Fibroblast of villous mesenchyme (primary cell): ENCODE data around the gene YY2. TPM values are rescaled to one million over a fixed set of nuclear protein-coding genes. Genes with fewer than 3 reads are reported as not detected.
"Not testable (repeated sequence)": the region's sequence is repeated elsewhere in the genome, so short reads cannot be mapped to it uniquely, and the experiment has no call there.

Experiments used
- DNase-seq: peaks from one replicate; pipeline ENCODE4 v3.0.0-alpha.2; 2010; ENCODE audit warnings: low read depth
- H3K4me3 ChIP-seq: 2 replicates; pipeline ENCODE4 v1.5.1; 2011; ENCODE audit warnings: low read depth, mild to moderate bottlenecking, low read length
- CTCF ChIP-seq: IDR thresholded peaks from 2 replicates; pipeline ENCODE4 v1.5.1; 2012; ENCODE audit warnings: low read depth, mild to moderate bottlenecking, low read length; ENCODE audit not compliant: insufficient read depth
- total RNA-seq: library from RNA; depleted of rRNA; stranded (reverse); fragments of >200 nt; gene quantifications from 2 replicates; pipeline ENCODE4 v1.2.3, GENCODE V29; 2012

Gene YY2
- total RNA-seq, 1 donor, result 1.7 TPM

- no peak for TF ChIP-seq CTCF
- H3K4me3 ChIP-seq, result no peak overlapping the region
- no peak for DNase-seq
Measured at GRCh38 chrX:21870494-21870893, 14.7 kb downstream of the YY2 start.

GRCh38 chrX:21873063-21873775 is 17.4 kb downstream of the YY2 start:
- DNase-seq, result no peak
- no peak for TF ChIP-seq CTCF
- no peak overlapping the region for H3K4me3 ChIP-seq

- H3K4me3 ChIP-seq, DNase-seq: not testable (repeated sequence)
Measured at GRCh38 chrX:21874182-21874581, 18.4 kb downstream of the YY2 start.

- DNase-seq, result no peak
- no peak overlapping the region for H3K4me3 ChIP-seq
- no peak for TF ChIP-seq CTCF
Measured at GRCh38 chrX:21875013-21875412, 19.2 kb downstream of the YY2 start.

GRCh38 chrX:21881881-21882574 is 26.2 kb downstream of the YY2 start:
- no peak overlapping the region for H3K4me3 ChIP-seq
- TF ChIP-seq CTCF, result no peak
- no peak for DNase-seq

GRCh38 chrX:21883258-21883657 is 27.5 kb downstream of the YY2 start:
- DNase-seq, result peak; percentile 22
- no peak overlapping the region for H3K4me3 ChIP-seq
- TF ChIP-seq CTCF, result no peak

GRCh38 chrX:21885568-21885967 is 29.8 kb downstream of the YY2 start:
- peak; percentile 19 for DNase-seq
- no peak overlapping the region for H3K4me3 ChIP-seq
- TF ChIP-seq CTCF, result no peak
